Activated CD8-positive, alpha-beta T cell treated with anti-CD3 and anti-CD28 coated beads, Interleukin-2, amount 10 ng/mL, durations not matched to agents 7 days and 5 days (primary cell): Measurements from ENCODE around the gene TRHDE. TPM values are rescaled to one million over a fixed set of nuclear protein-coding genes. Genes with fewer than 3 reads are reported as not detected.

Experiments used
- ATAC-seq: fragments of 150-1000 bp; cut with Tn5 transposase; one replicate; pipeline ENCODE4 v1.10.0; 2021; ENCODE audit warnings: moderate library complexity
- CTCF ChIA-PET: fragments of 350-600 bp; sonication (Branson Sonifier 250); formaldehyde crosslinking; loops from one replicate; lab custom pipeline; 2021; ENCODE audit warnings: antibody characterized with exemption; lab: Charles Lee
- POLR2A ChIA-PET: fragments of 350-600 bp; sonication (Branson Sonifier 250); formaldehyde crosslinking; loops from one replicate; lab custom pipeline; 2021; ENCODE audit warnings: antibody characterized with exemption; lab: Charles Lee
- DNase-seq: peaks from one replicate; pipeline ENCODE4 v3.0.0-alpha.2; 2020
- H3K27ac Mint-ChIP-seq: one replicate; pipeline ENCODE4 v1.8.0; 2021; ENCODE audit warnings: mild to moderate bottlenecking, mixed read lengths
- H3K27me3 Mint-ChIP-seq: one replicate; pipeline ENCODE4 v1.8.0; 2021; ENCODE audit warnings: low read depth, mixed read lengths
- H3K36me3 Mint-ChIP-seq: one replicate; pipeline ENCODE4 v1.8.0; 2021; ENCODE audit warnings: low read depth, mixed read lengths
- H3K4me1 Mint-ChIP-seq: one replicate; pipeline ENCODE4 v1.8.0; 2021; ENCODE audit warnings: low read depth, mixed read lengths
- H3K4me3 Mint-ChIP-seq: one replicate; pipeline ENCODE4 v1.8.0; 2021; ENCODE audit warnings: mild to moderate bottlenecking, mixed read lengths
- H3K9me3 Mint-ChIP-seq: one replicate; pipeline ENCODE4 v1.8.0; 2022; ENCODE audit warnings: mixed read lengths; ENCODE audit not compliant: insufficient read depth
- total RNA-seq, 2 experiments: library from RNA; stranded (reverse); gene quantifications; one replicate each; pipeline ENCODE4 v1.2.3, GENCODE V29; 2021

Gene TRHDE
- total RNA-seq, 2 experiments from 2014 or later: not detected

DNA sequence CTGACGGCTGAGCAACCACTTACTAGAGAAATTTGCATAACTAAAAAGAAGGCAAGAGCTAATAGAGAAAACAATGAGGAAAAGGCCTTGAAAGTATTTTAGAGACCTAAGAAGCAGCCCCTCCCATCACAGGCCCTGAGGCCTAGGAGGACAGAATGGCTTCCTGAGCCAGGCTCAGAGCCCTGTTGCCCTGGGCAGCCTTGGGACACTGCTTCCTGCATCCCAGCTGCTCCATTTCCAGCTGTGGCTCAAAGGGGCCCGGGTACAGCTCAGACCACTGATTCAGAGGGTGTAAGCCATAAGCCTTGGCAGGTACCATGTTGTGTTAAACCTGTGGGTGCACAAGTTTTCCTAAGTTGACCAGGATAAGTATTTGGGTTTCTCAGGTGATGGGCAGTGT is 181.4 kb downstream of the TRHDE start:
- H3K4me1 Mint-ChIP-seq: no peaks in the 10 kb centered on the region
- no peaks in the 10 kb centered on the region for H3K27me3 Mint-ChIP-seq
- no peaks in the 10 kb centered on the region for H3K36me3 Mint-ChIP-seq

GRCh38 chr12:72464471-72464870 is 192.3 kb downstream of the TRHDE start:
- ChIA-PET CTCF (no interaction called here), POLR2A (no interaction called here)
- DNase-seq (no peak), ATAC-seq (no peak)
- H3K27me3 Mint-ChIP-seq: no peaks in the 10 kb centered on the region
- H3K4me3 Mint-ChIP-seq: no peak overlapping the region
- no peaks in the 10 kb centered on the region for H3K4me1 Mint-ChIP-seq
- H3K9me3 Mint-ChIP-seq: no peaks in the 10 kb centered on the region
- no peak overlapping the region for H3K27ac Mint-ChIP-seq
- no peaks in the 10 kb centered on the region for H3K36me3 Mint-ChIP-seq

More for the DNA sequence above, 181.4 kb downstream of the TRHDE start:
- Mint-ChIP-seq H3K4me3 (no peak overlapping the region), H3K27ac (no peak overlapping the region), H3K9me3 (peaks cover 8% of the 10 kb centered on the region)
- ChIA-PET POLR2A (no interaction called here), CTCF (no interaction called here)
- DNase-seq: no peak
- ATAC-seq: no peak

GRCh38 chr12:72465155-72465554 is 193.0 kb downstream of the TRHDE start:
- POLR2A ChIA-PET: no interaction called here
- no peaks in the 10 kb centered on the region for H3K36me3 Mint-ChIP-seq
- H3K27ac Mint-ChIP-seq: no peak overlapping the region
- no peak overlapping the region for H3K4me3 Mint-ChIP-seq
- no peak for ATAC-seq
- H3K27me3 Mint-ChIP-seq: no peaks in the 10 kb centered on the region
- H3K4me1 Mint-ChIP-seq: no peaks in the 10 kb centered on the region
- CTCF ChIA-PET: no interaction called here
- no peaks in the 10 kb centered on the region for H3K9me3 Mint-ChIP-seq
- DNase-seq: no peak

DNA sequence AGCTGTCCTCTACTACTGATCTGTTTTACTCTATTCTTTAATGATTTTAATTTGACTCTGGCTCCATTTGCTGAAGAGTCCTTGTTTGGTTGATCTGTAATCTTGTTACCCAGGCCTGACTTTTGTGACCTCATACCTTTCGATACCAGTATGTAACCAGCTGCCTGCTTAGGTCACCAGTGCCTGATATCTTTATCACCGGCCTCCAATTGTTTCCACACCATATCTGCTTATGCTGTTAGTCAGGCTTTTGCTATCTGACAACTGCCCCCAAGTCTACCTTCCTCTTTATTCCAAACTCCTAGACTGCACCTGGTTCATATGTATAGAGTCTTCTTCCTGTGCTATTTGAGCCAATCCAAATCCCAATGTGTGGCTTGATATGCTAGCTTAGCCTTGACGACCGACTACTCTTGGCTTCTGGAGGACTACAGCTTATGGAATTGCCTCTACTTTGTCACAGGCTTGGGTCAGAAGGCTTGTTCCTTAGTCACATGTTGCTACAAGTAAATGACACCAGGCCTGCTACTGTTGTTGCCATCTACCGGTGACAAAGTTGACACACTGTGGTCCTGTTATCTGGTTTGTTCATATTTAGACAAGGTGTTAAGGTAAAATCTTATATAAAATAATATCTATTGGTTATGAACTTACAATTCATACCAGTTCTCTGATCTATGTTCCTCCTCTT is 193.9 kb downstream of the TRHDE start:
- no peaks in the 10 kb centered on the region for H3K4me1 Mint-ChIP-seq
- no peaks in the 10 kb centered on the region for H3K9me3 Mint-ChIP-seq
- POLR2A ChIA-PET: no interaction called here
- H3K4me3 Mint-ChIP-seq: no peak overlapping the region
- CTCF ChIA-PET: no interaction called here
- H3K36me3 Mint-ChIP-seq: no peaks in the 10 kb centered on the region
- no peak for ATAC-seq
- DNase-seq: no peak
- no peaks in the 10 kb centered on the region for H3K27me3 Mint-ChIP-seq
- no peak overlapping the region for H3K27ac Mint-ChIP-seq

GRCh38 chr12:72467985-72468384 is 195.8 kb downstream of the TRHDE start:
- ATAC-seq: no peak
- no peak for DNase-seq
- H3K27me3 Mint-ChIP-seq: no peaks in the 10 kb centered on the region
- no peak overlapping the region for H3K27ac Mint-ChIP-seq
- POLR2A ChIA-PET: no interaction called here
- H3K4me3 Mint-ChIP-seq: no peak overlapping the region
- no peaks in the 10 kb centered on the region for H3K4me1 Mint-ChIP-seq
- H3K9me3 Mint-ChIP-seq: peaks cover 4% of the 10 kb centered on the region
- CTCF ChIA-PET: no interaction called here
- no peaks in the 10 kb centered on the region for H3K36me3 Mint-ChIP-seq

DNA sequence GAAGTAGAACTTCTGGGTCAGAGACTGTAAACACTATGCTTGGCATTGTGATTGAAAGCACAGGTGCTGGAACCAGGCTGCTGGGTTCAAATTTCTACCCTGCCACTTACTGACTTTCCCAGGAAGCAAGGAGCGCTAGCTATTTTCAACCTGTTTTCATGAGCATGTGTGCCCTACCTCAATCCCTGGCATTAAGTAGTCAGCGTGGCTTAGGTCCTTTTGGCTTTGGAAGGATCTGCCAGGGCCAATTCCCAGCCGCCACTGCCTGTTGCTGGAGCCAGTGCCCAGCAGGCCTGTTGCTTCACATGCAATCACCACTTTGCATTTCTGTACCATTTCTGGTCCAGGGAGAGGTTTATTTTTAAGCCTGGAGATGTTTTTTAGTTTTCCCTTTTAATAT is 196.3 kb downstream of the TRHDE start:
- Mint-ChIP-seq H3K4me3 (no peak overlapping the region), H3K36me3 (no peaks in the 10 kb centered on the region), H3K9me3 (peaks cover 4% of the 10 kb centered on the region), H3K27ac (no peak overlapping the region), H3K27me3 (no peaks in the 10 kb centered on the region), H3K4me1 (no peaks in the 10 kb centered on the region)
- ChIA-PET POLR2A (no interaction called here), CTCF (no interaction called here)
- ATAC-seq: no peak
- no peak for DNase-seq

DNA sequence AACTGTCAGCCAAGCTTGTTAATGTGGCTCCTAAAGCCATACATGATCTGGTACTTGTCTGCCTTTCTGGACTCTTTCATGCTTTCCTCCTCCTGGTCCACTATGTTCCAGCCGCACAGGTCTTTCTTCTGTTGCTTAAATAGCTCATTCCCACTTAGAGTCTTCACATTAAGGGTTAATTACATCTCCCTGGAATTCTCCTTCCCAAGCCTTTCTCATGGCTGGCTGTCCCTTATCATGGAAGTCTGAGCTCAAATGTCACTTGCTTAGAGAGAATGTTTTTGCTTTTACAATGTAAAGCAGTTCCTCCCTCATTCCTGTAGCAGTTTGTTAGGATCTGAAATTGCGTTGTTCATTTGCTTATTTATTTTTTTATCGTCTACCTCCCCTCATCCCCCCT is 199.6 kb downstream of the TRHDE start:
- Mint-ChIP-seq H3K27me3 (no peaks in the 10 kb centered on the region), H3K36me3 (no peaks in the 10 kb centered on the region), H3K4me1 (no peaks in the 10 kb centered on the region), H3K27ac (no peak overlapping the region), H3K4me3 (no peak overlapping the region), H3K9me3 (peaks cover 4% of the 10 kb centered on the region)
- DNase-seq (no peak), ATAC-seq (no peak)
- CTCF ChIA-PET: no interaction called here
- POLR2A ChIA-PET: no interaction called here

DNA sequence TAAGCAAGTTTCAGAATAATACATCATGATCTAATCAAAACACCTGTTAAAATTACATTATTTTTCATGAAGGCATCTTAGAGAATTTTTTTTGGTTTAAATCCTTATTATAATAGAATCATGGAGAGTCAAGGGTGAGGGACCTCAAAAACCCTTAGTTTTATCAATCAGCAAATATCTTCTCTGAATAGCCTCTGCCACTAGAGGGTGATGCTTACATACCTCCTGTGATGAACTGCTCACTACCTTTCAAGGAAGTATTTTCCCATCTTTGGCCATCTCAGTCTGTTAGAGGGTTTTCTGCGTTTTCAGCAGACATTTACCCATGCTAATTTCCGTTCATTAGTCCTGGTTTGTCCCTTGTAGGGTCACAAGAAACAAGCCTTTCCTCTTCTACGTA is 200.2 kb downstream of the TRHDE start:
- DNase-seq (no peak), ATAC-seq (no peak)
- H3K4me3 Mint-ChIP-seq: no peak overlapping the region
- H3K9me3 Mint-ChIP-seq: peaks cover 4% of the 10 kb centered on the region
- no peaks in the 10 kb centered on the region for H3K4me1 Mint-ChIP-seq
- H3K27ac Mint-ChIP-seq: no peak overlapping the region
- H3K36me3 Mint-ChIP-seq: no peaks in the 10 kb centered on the region
- CTCF ChIA-PET: no interaction called here
- POLR2A ChIA-PET: no interaction called here
- no peaks in the 10 kb centered on the region for H3K27me3 Mint-ChIP-seq

DNA sequence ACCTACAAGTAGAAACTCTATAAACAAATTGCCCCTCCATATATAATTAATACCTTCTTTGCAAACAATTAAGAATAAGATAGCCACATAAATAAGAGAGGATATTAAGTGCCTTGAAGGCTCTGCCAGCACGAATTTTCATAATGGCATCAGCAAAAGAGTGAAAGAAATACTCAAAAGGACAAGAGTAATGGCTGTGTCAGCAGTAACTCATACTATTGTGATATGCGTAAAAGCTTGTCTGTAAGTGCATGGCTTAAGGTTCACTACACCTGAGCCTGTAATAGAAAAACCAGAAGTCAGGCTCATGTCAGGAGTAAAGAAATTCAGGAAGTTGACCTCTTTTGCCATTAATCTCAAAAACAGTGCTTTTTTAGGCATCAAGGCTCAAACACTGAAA is 204.1 kb downstream of the TRHDE start:
- Mint-ChIP-seq H3K27ac (no peak overlapping the region), H3K4me1 (no peaks in the 10 kb centered on the region), H3K9me3 (peaks cover 4% of the 10 kb centered on the region), H3K36me3 (no peaks in the 10 kb centered on the region), H3K27me3 (no peaks in the 10 kb centered on the region), H3K4me3 (no peak overlapping the region)
- ATAC-seq (no peak), DNase-seq (no peak)
- POLR2A ChIA-PET: no interaction called here
- CTCF ChIA-PET: no interaction called here

GRCh38 chr12:72485017-72485701 is 213.0 kb downstream of the TRHDE start:
- Mint-ChIP-seq H3K36me3 (no peaks in the 10 kb centered on the region), H3K9me3 (no peaks in the 10 kb centered on the region), H3K27me3 (no peaks in the 10 kb centered on the region), H3K4me3 (no peak overlapping the region), H3K27ac (no peak overlapping the region), H3K4me1 (no peaks in the 10 kb centered on the region)
- ChIA-PET POLR2A (no interaction called here), CTCF (no interaction called here)
- ATAC-seq: no peak
- DNase-seq: no peak

DNA sequence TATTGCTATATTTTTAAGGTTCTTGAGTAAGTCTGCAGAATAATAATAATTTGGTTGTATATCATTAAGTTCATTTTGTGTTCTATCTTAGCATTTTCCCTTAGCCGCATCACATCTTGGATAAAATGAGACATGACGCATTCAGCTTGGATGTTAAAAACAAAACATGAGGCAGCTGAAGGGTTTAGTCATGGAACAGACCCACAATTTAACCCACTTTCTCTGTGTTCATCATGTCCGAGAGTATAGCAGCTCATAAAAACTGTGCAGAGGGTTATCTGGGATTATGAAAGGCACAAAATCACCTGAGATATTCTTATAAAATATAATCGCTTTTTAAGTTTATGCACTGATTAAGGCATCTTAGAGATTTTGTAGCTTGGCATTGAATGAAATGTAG is 219.3 kb downstream of the TRHDE start:
- Mint-ChIP-seq H3K27me3 (no peaks in the 10 kb centered on the region), H3K36me3 (no peaks in the 10 kb centered on the region), H3K9me3 (no peaks in the 10 kb centered on the region), H3K4me1 (no peaks in the 10 kb centered on the region), H3K4me3 (no peak overlapping the region), H3K27ac (no peak overlapping the region)
- DNase-seq (no peak), ATAC-seq (no peak)
- ChIA-PET POLR2A (no interaction called here), CTCF (no interaction called here)

DNA sequence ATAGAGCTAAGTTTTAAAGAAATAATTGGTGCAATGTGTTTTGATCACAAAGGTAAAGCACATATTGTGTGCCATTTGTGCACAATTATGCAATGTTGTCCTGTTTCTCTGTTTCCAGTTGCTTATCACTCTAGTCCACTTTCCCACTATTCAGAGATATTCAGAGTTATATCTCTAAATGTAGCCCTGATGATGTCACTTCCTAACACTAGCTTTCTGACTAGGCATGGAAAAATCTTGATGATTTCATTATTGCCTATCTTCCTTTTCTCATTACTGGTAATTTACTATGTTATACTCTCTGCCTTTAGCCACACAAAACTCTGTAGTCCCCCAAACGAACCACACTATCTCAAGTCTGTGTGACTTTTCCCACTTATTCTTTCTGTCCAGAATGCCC is 221.2 kb downstream of the TRHDE start:
- Mint-ChIP-seq H3K27ac (no peak overlapping the region), H3K36me3 (no peaks in the 10 kb centered on the region), H3K4me3 (no peak overlapping the region), H3K27me3 (no peaks in the 10 kb centered on the region), H3K9me3 (no peaks in the 10 kb centered on the region), H3K4me1 (no peaks in the 10 kb centered on the region)
- DNase-seq: no peak
- POLR2A ChIA-PET: no interaction called here
- CTCF ChIA-PET: no interaction called here
- no peak for ATAC-seq
